H9 (cell line): ENCODE data around the gene APOLD1. TPM values are rescaled to one million over a fixed set of nuclear protein-coding genes. Genes with fewer than 3 reads are reported as not detected.

ENCODE experiments used
- DNase-seq: peaks from one replicate; pipeline ENCODE4 v3.0.0-alpha.2; 2017
- H2AFZ ChIP-seq: one replicate; pipeline ENCODE4 v1.6.1; 2013; ENCODE audit warnings: mild to moderate bottlenecking, low read length, control low read depth, moderate library complexity
- H2AK5ac ChIP-seq: 2 replicates; pipeline ENCODE4 v1.6.1; 2013; ENCODE audit warnings: low read length, control low read depth, mixed read lengths; ENCODE audit not compliant: insufficient read length
- H2BK120ac ChIP-seq: one replicate; pipeline ENCODE4 v1.6.1; 2013; ENCODE audit warnings: low read depth, mild to moderate bottlenecking, low read length, control low read depth, inconsistent platforms; ENCODE audit not compliant: poor library complexity, severe bottlenecking
- H2BK12ac ChIP-seq: 2 replicates; pipeline ENCODE4 v1.6.1; 2013; ENCODE audit warnings: low read length, control low read depth, mixed read lengths, low read depth; ENCODE audit not compliant: insufficient read length
- H2BK15ac ChIP-seq: 2 replicates; pipeline ENCODE4 v1.6.1; 2013; ENCODE audit warnings: low read depth, low read length, control low read depth
- H2BK20ac ChIP-seq: one replicate; pipeline ENCODE4 v1.6.1; 2013; ENCODE audit warnings: low read depth, mild to moderate bottlenecking, low read length, control low read depth, inconsistent platforms; ENCODE audit not compliant: poor library complexity, severe bottlenecking
- H2BK5ac ChIP-seq: 2 replicates; pipeline ENCODE4 v1.6.1; 2013; ENCODE audit warnings: low read length, control low read depth, mixed read lengths; ENCODE audit not compliant: insufficient read length
- H3K14ac ChIP-seq: 2 replicates; pipeline ENCODE4 v1.6.1; 2013; ENCODE audit warnings: low read length, control low read depth; ENCODE audit not compliant: insufficient read depth
- H3K18ac ChIP-seq: 2 replicates; pipeline ENCODE4 v1.6.1; 2013; ENCODE audit warnings: low read depth, mild to moderate bottlenecking, mixed read lengths, low read length, control low read depth; ENCODE audit not compliant: insufficient read length
- H3K23ac ChIP-seq: 2 replicates; pipeline ENCODE4 v1.6.1; 2013; ENCODE audit warnings: low read length, control low read depth, mixed read lengths, low read depth; ENCODE audit not compliant: insufficient read length
- H3K23me2 ChIP-seq: 2 replicates; pipeline ENCODE4 v1.6.1; 2013; ENCODE audit warnings: low read depth, mild to moderate bottlenecking, mixed read lengths, low read length, control low read depth; ENCODE audit not compliant: insufficient read length, poor library complexity, severe bottlenecking
- H3K27ac ChIP-seq: 2 replicates; pipeline ENCODE4 v1.5.1; 2013; ENCODE audit warnings: low read length, control low read depth, mixed read lengths, low read depth; ENCODE audit not compliant: insufficient read length
- H3K27me3 ChIP-seq: 2 replicates; pipeline ENCODE4 v1.6.1; 2013; ENCODE audit warnings: low read length, control low read depth, inconsistent platforms; ENCODE audit not compliant: insufficient read depth
- H3K4ac ChIP-seq: 2 replicates; pipeline ENCODE4 v1.6.1; 2013; ENCODE audit warnings: low read depth, mild to moderate bottlenecking, control low read depth, inconsistent platforms, low read length, moderate library complexity
- H3K4me1 ChIP-seq: 2 replicates; pipeline ENCODE4 v1.6.1; 2013; ENCODE audit warnings: low read length, control low read depth, inconsistent platforms; ENCODE audit not compliant: insufficient read depth
- H3K4me2 ChIP-seq: 2 replicates; pipeline ENCODE4 v1.6.1; 2013; ENCODE audit warnings: low read length, control low read depth, mixed read lengths; ENCODE audit not compliant: insufficient read length, insufficient read depth
- H3K56ac ChIP-seq: 2 replicates; pipeline ENCODE4 v1.6.1; 2013; ENCODE audit warnings: low read depth, mild to moderate bottlenecking, mixed read lengths, low read length, control low read depth; ENCODE audit not compliant: insufficient read length
- H3K79me1 ChIP-seq: 2 replicates; pipeline ENCODE4 v1.6.1; 2013; ENCODE audit warnings: low read depth, mild to moderate bottlenecking, moderate library complexity, low read length, control low read depth, inconsistent platforms; ENCODE audit not compliant: insufficient read depth, poor library complexity, severe bottlenecking
- H3K79me2 ChIP-seq: 2 replicates; pipeline ENCODE4 v1.6.1; 2013; ENCODE audit warnings: low read length, control low read depth, inconsistent platforms; ENCODE audit not compliant: insufficient read depth
- H3K9ac ChIP-seq: 2 replicates; pipeline ENCODE4 v1.6.1; 2013; ENCODE audit warnings: low read length, control low read depth, mixed read lengths; ENCODE audit not compliant: insufficient read length; ENCODE audit errors: extremely low read depth
- H3K9me3 ChIP-seq: one replicate; pipeline ENCODE4 v1.6.1; 2013; ENCODE audit warnings: low read depth, low read length, inconsistent platforms; ENCODE audit not compliant: control insufficient read depth
- H3T11ph ChIP-seq: one replicate; pipeline ENCODE4 v1.6.1; 2013; ENCODE audit warnings: mild to moderate bottlenecking, low read length, control low read depth, inconsistent platforms
- H4K20me1 ChIP-seq: one replicate; pipeline ENCODE4 v1.6.1; 2013; ENCODE audit not compliant: control insufficient read depth, insufficient read length, insufficient read depth
- H4K5ac ChIP-seq: 2 replicates; pipeline ENCODE4 v1.6.1; 2013; ENCODE audit warnings: low read depth, mild to moderate bottlenecking, mixed read lengths, low read length, control low read depth; ENCODE audit not compliant: insufficient read length
- H4K8ac ChIP-seq: replicated peaks from 2 replicates; pipeline ENCODE4 v1.6.1; 2013; ENCODE audit warnings: low read length, control low read depth, mixed read lengths, low read depth; ENCODE audit not compliant: insufficient read length
- H4K91ac ChIP-seq: 2 replicates; pipeline ENCODE4 v1.6.1; 2013; ENCODE audit warnings: low read depth, mild to moderate bottlenecking, moderate library complexity, mixed read lengths, low read length, control low read depth; ENCODE audit not compliant: insufficient read length
- H3K27ac Mint-ChIP-seq, 3 experiments: 2 replicates in 2 of 3; 3 replicates in 1 of 3; pipeline ENCODE4 v1.8.0; 2020 to 2021; ENCODE audit warnings: mixed read lengths in 3 of 3, mild to moderate bottlenecking in 1 of 3, moderate library complexity in 1 of 3
- H3K27me3 Mint-ChIP-seq: 2 replicates; pipeline ENCODE4 v1.8.0; 2021; ENCODE audit warnings: low read depth, mild to moderate bottlenecking, moderate library complexity, mixed read lengths
- H3K36me3 Mint-ChIP-seq, 3 experiments: 2 replicates in 2 of 3; 3 replicates in 1 of 3; pipeline ENCODE4 v1.8.0; 2020 to 2021; ENCODE audit warnings: low read depth in 3 of 3, mixed read lengths in 3 of 3; ENCODE audit not compliant: insufficient read depth in 1 of 3
- H3K4me1 Mint-ChIP-seq, 2 experiments: 2 replicates each; pipeline ENCODE4 v1.8.0; 2020; ENCODE audit warnings: mixed read lengths in 2 of 2
- H3K4me3 Mint-ChIP-seq, 2 experiments: 2 replicates in 1 of 2; 3 replicates in 1 of 2; pipeline ENCODE4 v1.8.0; 2020 to 2021; ENCODE audit warnings: mild to moderate bottlenecking in 2 of 2, mixed read lengths in 2 of 2, moderate library complexity in 1 of 2
- H3K9me3 Mint-ChIP-seq, 2 experiments: 2 replicates in 1 of 2; 3 replicates in 1 of 2; pipeline ENCODE4 v1.8.0; 2020; ENCODE audit warnings: mild to moderate bottlenecking in 2 of 2, mixed read lengths in 2 of 2, moderate library complexity in 1 of 2
- CTCF ChIP-seq: fragments of 200-600 bp; sonication (generic); conservative IDR thresholded peaks from 3 replicates; pipeline ENCODE4 v1.8.0; 2021; ENCODE audit warnings: antibody characterized with exemption, mild to moderate bottlenecking
- WGBS: extraction: QIAGEN DNeasy Blood & Tissue Kit; methylation state at CpG from one replicate; pipeline ENCODE4 v1.1.7; 2013; ENCODE audit warnings: missing lambda C conversion rate, low lambda C conversion rate, mixed read lengths; ENCODE audit not compliant: insufficient read length; ENCODE audit errors: extremely low coverage; 5-methylcytosine and 5-hydroxymethylcytosine counted together
- total RNA-seq: library from RNA; stranded (reverse); gene quantifications from 2 replicates; pipeline ENCODE4 v1.2.1, GENCODE V29; 2021

The APOLD1 gene
- total RNA-seq, 1 experiment from 2014 or later, result 0.48 TPM

GRCh38 chr12:12817616-12818015 is 32.2 kb downstream of the APOLD1 start:
- H3K4me3 Mint-ChIP-seq, result no peak overlapping the region
- H3K4me2 ChIP-seq, result no peak overlapping the region
- H2AFZ ChIP-seq, result no peak overlapping the region
- no peak overlapping the region for H3K23ac ChIP-seq
- H2BK5ac ChIP-seq, result no peak overlapping the region
- no peak overlapping the region for H4K5ac ChIP-seq
- no CpG with 5 or more reads among the region's 7 CpGs for WGBS
- H3K9me3 Mint-ChIP-seq, result peaks cover 0 to 5% of the 10 kb centered on the region in 2 experiments; a peak in 1 of 5 replicates
- H3K14ac ChIP-seq, result no peak overlapping the region
- peaks cover 11% of the 10 kb centered on the region; the same call in 1 of the 2 replicates for H3K79me2 ChIP-seq
- peaks cover 9% of the 10 kb centered on the region for H3K79me1 ChIP-seq
- no peaks in the 10 kb centered on the region for H3K27me3 ChIP-seq
- no peaks in the 10 kb centered on the region for H4K20me1 ChIP-seq
- no peaks in the 10 kb centered on the region for H3K27me3 Mint-ChIP-seq
- H2BK120ac ChIP-seq, result no peak overlapping the region
- H3K27ac Mint-ChIP-seq, result no peak overlapping the region
- no peak overlapping the region for H3K18ac ChIP-seq
- H3K4ac ChIP-seq, result no peak overlapping the region
- H3K27ac ChIP-seq, result no peak overlapping the region
- H3K4me1 Mint-ChIP-seq, result peaks cover 11 to 59% of the 10 kb centered on the region in 2 experiments
- no peaks in the 10 kb centered on the region for H3K4me1 ChIP-seq
- no peak overlapping the region for H3T11ph ChIP-seq
- no peak overlapping the region for H2BK15ac ChIP-seq
- H2BK12ac ChIP-seq, result no peak overlapping the region
- no peak overlapping the region for H4K8ac ChIP-seq
- DNase-seq, result no peak
- no peak overlapping the region for H2BK20ac ChIP-seq
- H2AK5ac ChIP-seq, result no peak overlapping the region
- no peak overlapping the region for H3K9ac ChIP-seq
- peaks cover 20 to 45% (median 40%) of the 10 kb centered on the region in 3 experiments; a peak in 6 of 7 replicates for H3K36me3 Mint-ChIP-seq
- H3K56ac ChIP-seq, result no peak overlapping the region
- H3K9me3 ChIP-seq, result no peaks in the 10 kb centered on the region
- H4K91ac ChIP-seq, result no peak overlapping the region
- TF ChIP-seq CTCF, result no peak
- peaks cover 3% of the 10 kb centered on the region for H3K23me2 ChIP-seq
